ENCODE results near the gene CACNA2D1.

The CACNA2D1 gene

GRCh38 chr7:82284936-82285519, 158.5 kb downstream of the CACNA2D1 start:
- no peak for DNase-seq (ENCODE audit: low read depth in 2 of 2)

- DNase-seq (ENCODE audit: low read depth in 2 of 2), result no peak
These were observed 168.2 kb downstream of the CACNA2D1 start for GRCh38 chr7:82275342-82275741.

GRCh38 chr7:82274681-82275080, 168.9 kb downstream of the CACNA2D1 start:
- no peak for DNase-seq (ENCODE audit: low read depth in 2 of 2)

DNA sequence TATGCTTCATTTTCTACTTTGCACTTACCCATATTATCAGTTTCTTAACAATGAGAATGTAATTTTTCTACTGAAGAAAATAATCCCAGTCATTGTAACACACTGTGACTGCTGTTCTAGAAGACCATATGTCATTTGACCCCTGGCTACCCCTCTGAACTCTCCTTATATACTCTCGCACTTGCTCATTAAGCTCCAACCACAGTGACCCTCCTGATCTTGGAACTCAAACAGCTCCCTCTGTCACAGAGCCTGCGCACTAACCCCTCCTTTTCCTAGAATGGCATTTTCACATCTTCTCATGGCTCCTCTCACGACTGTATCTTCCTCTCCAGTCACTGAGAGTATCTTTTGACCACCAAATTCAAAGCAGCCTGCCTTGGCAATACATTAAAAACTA, 169.7 kb downstream of the CACNA2D1 start:
- DNase-seq (ENCODE audit: low read depth in 2 of 2), result no peak

DNA sequence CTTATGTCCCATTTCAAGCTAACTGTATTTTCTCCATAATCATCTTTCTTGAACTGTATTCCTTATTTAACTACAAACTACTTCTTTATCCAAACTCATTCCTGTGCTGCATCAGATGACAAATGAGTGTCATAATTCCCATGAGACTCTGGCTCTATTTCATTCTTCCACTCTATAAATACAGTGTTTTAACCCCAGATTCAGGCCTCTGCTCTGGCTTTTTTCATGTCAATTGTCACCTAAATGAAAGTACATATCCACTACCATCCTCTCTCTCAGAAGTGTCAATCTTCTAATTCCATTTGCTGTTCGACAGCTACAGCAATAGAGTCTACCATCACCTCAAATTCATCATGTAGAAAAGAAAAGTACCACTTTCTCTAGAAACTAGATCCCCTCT, 172.7 kb downstream of the CACNA2D1 start:
- no peak for DNase-seq (ENCODE audit: low read depth in 2 of 2)

- DNase-seq (ENCODE audit: low read depth in 2 of 2), result no peak
These were observed 174.9 kb downstream of the CACNA2D1 start for GRCh38 chr7:82268632-82269031.

DNA sequence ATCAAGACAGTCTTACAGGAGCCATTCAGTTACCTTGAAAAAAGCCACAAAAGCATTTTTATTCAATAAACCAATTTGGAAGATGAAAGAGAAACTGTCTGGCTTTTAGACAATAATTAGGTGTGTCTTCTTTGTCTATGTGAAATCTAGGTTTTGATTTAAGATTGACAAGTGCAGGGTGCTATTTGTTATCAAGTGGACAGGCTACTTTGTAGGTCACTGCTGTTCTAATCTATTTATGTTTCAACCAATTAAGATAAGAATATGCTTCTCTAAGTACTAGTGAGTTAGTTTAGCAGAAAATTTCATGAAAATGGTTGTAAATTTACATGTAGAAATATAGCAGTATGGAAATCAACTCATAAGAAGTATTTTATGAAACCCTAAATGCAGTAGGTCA, 177.5 kb downstream of the CACNA2D1 start:
- DNase-seq (ENCODE audit: low read depth in 2 of 2), result no peak

DNA sequence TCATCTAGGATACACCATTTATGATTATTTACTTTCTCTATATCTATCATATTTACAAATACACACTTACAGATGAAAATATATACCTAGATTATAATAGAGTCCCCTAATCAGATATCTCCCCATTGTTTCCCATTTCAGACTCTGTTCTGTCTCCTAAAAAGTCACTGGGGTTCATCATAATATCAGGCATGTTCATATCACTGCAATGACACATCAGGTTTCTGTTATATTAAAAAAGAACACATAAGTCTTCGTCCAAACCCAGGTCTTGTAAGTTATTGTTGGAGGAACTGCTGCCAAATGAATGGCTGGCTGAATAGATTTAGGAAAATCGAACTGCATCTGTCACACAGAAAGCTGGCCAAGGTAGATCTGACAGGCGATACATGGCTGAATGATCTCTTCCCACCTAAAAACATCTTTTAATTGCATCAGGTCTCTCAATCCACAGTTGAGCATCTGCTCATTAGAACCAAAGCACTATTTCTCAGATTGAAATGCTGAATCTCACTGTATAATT, 178.7 kb downstream of the CACNA2D1 start:
- DNase-seq (ENCODE audit: low read depth in 2 of 2), result no peak

DNA sequence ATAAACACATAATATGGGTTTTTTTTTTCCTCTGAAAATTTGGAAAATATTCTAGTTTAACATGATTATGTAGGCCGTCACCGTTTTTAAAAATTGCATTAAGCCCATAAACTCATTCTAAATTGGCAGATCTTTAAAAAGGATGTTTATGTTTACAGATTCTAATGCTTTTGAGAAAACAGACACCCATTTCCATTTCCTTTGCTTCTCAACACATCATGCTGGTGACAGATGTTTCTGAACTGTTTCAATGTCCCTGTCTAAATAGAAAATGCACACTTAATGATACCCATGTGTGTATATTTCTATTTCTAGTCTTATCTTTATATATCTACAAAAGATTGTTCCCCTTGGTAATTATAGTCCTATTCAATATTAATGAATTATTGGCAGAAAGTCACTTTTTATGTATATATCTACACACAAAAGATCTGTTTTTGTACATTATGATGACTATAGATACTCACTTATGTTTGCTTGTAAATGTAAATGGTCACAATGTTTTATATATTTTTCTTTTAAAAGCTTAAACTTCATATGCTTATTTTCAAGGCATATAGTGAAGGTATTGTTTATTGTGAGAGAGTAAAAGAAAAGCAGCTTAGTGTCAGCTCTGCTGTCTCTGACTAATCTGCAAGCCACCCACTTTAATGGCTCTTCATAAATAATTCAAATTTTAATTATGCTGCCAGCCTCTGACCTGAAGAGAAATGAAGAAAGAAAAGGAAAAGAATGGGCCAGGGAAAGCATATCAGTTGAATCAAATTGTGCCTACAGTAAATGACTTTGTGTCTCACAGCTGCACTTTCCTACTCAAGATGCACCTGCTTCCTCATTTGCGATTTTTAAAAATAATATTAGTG, 179.4 kb downstream of the CACNA2D1 start:
- DNase-seq (ENCODE audit: low read depth in 2 of 2), result no peak

DNA sequence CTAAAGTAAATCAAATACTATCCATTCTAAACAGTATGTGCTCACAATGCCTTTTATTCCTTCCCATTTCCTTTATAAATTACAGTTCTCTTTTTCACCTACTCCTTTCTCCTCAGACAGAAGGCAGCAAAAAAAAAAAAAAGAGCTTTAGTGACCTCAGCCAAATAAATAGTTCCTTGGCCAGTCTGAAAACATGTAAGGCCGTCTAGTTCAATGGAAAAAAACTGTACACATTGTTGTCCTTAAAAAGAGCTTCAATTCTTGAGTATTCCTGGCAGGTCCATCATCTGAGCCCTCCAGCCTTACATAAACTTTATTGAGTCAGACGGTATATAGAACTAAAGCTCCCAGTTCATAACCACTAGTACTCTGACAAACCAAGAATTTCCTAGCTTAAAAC, 185.4 kb downstream of the CACNA2D1 start:
- no peak for DNase-seq (ENCODE audit: low read depth in 2 of 2)

DNA sequence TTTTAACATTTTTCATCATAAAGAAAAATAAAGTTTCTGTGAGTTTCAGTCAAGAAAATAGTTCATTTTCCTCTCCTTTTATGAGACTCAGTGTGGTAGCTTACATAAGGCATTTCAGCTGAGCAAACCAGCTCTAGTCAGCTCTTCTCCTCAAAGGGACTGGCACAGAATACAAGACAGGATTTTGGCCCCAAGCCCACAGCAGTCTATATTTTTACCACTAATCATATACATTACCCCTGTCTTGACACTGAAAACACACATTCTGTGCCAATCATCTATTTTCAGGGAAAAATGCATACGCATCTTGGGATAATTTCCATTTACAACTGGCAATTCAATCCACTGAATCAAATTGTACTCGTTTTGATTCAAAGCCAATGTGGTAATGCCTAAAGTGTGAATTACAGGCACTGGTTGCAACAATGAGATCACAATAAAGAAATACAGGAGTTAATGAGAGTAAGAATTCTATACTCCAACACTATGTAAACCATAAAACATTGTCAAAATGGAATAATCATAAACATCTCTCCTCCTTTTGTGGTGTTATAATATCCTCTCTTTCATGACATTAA, 186.4 kb downstream of the CACNA2D1 start:
- no peak for DNase-seq (ENCODE audit: low read depth in 2 of 2)

DNA sequence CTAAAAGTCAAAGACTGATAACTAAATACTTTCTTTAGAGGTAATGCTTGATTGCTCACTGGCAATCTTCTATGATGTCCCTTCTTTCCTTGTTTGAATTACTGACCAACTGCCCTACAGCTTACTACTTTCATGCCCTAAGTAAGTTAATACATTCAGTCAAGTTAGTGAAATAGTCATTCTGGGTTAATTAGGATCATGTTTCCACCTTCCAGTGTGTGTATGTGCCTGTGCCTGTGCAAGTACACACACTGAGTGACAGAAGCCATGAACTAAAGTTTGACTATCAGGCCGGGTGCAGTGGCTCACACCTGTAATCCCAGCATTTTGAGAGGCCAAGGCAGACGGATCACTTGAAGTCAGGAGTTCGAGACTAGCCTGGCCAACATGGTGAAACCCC, 187.9 kb downstream of the CACNA2D1 start:
- no peak for DNase-seq (ENCODE audit: low read depth in 2 of 2)

DNA sequence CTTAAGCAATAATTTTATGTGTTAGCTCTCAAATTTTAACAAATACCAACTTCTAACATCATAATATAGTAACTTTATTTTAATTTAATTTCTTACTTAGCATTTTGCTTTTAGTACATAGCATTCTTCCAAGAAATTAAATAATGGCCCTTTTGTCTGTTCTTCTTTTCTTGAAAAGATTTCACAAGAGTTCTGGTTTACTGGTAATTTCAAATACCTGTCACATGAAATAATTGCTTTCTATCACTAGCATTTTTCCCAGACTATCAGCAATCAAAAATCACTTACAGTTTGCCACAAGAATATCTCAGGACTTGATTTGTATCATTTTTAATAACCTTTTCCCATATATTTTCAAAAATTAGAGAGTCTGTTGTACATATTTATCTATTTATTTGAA, 193.0 kb downstream of the CACNA2D1 start:
- no peak for DNase-seq (ENCODE audit: low read depth in 2 of 2)

GRCh38 chr7:82249979-82250378, 193.6 kb downstream of the CACNA2D1 start:
- no peak for DNase-seq (ENCODE audit: low read depth in 2 of 2)

DNA sequence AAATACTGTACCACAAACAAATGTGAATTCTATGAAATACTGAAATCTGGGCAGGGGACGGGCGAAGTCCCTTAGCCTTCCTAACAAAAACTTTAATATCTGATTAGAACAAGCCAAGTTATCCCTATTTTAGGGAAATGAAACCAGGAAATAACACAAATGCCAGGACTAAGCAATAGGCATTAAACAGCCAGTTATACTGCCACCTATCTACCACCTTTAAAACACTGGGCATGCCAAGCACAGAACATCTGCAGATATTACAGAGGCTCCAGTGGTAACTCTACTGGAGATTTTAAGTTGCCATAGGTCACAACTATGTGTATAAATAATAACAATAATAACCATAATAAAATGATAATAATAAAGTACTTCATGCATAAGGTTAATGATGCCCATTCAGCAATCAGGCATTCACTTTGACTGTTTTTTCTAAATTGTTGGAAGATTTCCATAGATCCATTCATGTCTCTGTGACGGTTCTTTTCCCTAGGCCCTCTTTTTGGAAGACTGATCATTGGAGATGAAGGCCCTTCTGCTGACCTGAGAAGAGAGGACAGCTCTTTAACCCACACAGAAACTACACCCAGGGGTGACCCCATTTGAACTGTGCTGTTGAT, 195.7 kb downstream of the CACNA2D1 start:
- no peak for DNase-seq (ENCODE audit: low read depth in 2 of 2)

DNA sequence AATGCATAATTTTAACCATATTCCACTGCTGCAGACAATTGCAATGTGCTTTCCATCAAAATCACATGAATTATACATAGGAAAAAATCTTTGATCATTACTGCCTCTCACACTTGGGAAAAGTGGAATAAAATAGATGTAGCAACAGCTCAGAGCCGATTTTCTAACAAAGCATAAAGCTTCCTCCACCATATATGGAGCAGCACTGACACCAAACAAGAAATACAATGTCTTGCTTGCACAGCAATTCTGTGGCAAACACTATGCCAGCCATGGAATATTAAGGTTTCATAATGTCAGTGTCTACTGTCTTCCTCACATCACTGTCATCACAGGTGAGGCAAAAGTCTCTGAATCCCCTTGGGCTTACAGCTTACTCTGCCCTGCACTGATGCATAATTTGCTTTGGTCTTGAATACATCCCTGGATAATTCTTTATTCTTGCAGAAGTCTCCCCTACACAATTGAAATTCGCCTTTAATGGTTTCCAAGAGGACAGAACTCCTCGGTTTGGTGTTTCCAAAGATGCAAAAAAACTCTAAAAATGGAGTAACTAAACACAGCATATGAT, 198.5 kb downstream of the CACNA2D1 start:
- DNase-seq (ENCODE audit: low read depth in 2 of 2), result no peak

DNA sequence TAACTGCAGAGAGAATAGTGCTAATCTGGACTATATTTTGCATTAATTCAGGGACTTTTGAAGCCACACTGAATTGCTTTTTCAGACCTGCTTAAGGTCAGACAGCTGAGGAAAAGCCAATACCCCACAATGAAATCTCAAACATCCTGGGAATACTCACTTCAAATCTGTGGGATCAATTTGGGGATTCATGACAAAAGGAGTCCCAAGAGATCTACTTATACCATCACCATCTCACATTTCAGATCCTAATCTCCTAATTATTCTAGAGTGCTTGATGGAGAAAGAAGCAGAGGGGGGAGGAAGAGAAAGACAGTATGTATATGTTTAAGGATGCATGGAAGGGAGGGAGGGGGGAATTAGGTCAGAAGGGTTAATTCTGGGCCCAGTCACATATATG, 202.2 kb downstream of the CACNA2D1 start:
- no peak for DNase-seq (ENCODE audit: low read depth in 2 of 2)

DNA sequence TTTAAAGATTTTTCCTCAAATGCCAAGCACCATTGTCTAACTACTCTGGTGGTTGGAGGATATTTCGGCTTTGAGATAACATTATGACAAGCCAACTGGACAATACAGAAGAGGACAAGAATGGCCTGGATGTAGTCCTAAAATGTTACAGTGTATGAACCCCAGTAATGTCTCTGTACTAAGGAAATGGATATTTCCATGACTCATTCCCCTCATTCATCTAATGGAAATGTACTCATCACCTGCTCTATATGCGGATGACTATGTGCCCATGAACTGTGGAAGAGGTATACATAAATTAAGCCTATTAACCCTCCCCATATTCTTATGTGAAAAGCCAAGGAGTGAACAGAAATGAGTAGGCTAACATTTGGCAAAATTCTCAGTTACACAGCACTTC, 207.9 kb downstream of the CACNA2D1 start:
- DNase-seq (ENCODE audit: low read depth in 2 of 2), result no peak

- no peak for DNase-seq (ENCODE audit: low read depth in 2 of 2)
These were observed 209.0 kb downstream of the CACNA2D1 start for GRCh38 chr7:82234457-82235049.

GRCh38 chr7:82230811-82231581, 212.6 kb downstream of the CACNA2D1 start:
- no peak for DNase-seq (ENCODE audit: low read depth in 2 of 2)

DNA sequence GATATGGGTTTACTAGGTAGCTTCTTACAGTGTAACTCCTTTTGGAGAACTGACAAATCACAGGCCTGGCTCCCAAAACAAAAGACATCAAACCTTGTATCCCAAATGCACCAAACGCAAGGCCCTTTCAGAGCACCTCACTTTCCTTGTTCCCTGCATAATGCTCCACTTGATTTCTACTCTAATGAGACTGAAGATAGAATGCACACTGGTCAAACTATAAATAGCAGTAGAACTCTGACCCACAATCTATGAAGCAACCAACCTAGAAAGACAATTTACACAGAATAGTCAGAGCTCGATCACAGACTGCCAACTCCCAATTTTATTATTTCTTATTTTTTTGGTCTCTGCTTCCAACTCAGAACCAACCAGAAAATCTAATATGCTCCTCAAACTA, 214.4 kb downstream of the CACNA2D1 start:
- DNase-seq (ENCODE audit: low read depth in 2 of 2), result no peak

Data from stimulated activated CD4-positive, alpha-beta T cell treated with anti-CD3 and anti-CD28 coated beads, Interleukin-15, amount 100 ng/mL, for 48 hours (primary cell).